Neural cell (in vitro differentiated cells): Measurements from ENCODE around the gene ARF1. TPM values are rescaled to one million over a fixed set of nuclear protein-coding genes. Genes with fewer than 3 reads are reported as not detected.

Experiments used
- H2AFZ ChIP-seq: fragments of 200-600, 300-800 bp; sonication (generic), shearing (Covaris generic); 2 replicates; pipeline ENCODE4 v1.6.0; 2014; ENCODE audit warnings: low read depth, mild to moderate bottlenecking, antibody characterized with exemption, low read length, moderate library complexity
- H3F3A ChIP-seq: fragments of 200-600 bp; shearing (Covaris generic); 2 replicates; pipeline ENCODE4 v1.6.1; 2016; ENCODE audit warnings: mild to moderate bottlenecking, moderate library complexity, mixed read lengths, antibody characterized with exemption, low read length; ENCODE audit not compliant: insufficient read depth, poor library complexity, severe bottlenecking
- H3K27ac ChIP-seq: fragments of 200-600, 300-800 bp; sonication (generic), shearing (Covaris generic); 2 replicates; pipeline ENCODE4 v1.5.1; 2014; ENCODE audit warnings: mild to moderate bottlenecking, low read length, moderate library complexity
- H3K27me3 ChIP-seq: fragments of 300-800, 200-600 bp; sonication (generic), shearing (Covaris generic); 2 replicates; pipeline ENCODE4 v1.6.0; 2014; ENCODE audit warnings: mild to moderate bottlenecking, low read depth, low read length, moderate library complexity; ENCODE audit not compliant: insufficient read depth
- H3K36me3 ChIP-seq: fragments of 300-800, 200-600 bp; sonication (generic), shearing (Covaris generic); 2 replicates; pipeline ENCODE4 v1.5.1; 2014; ENCODE audit warnings: mild to moderate bottlenecking, antibody characterized with exemption, low read length, moderate library complexity; ENCODE audit not compliant: insufficient read depth
- H3K4me2 ChIP-seq: fragments of 300-800, 200-600 bp; sonication (generic), shearing (Covaris generic); 2 replicates; pipeline ENCODE4 v1.6.0; 2014; ENCODE audit warnings: mild to moderate bottlenecking, low read length
- H3K4me3 ChIP-seq: fragments of 300-800, 200-600 bp; sonication (generic), shearing (Covaris generic); 2 replicates; pipeline ENCODE4 v1.5.1; 2014; ENCODE audit warnings: mild to moderate bottlenecking, low read length, moderate library complexity
- H3K79me2 ChIP-seq: fragments of 200-600 bp; shearing (Covaris generic); replicated peaks from 2 replicates; pipeline ENCODE4 v1.6.0; 2014; ENCODE audit warnings: mild to moderate bottlenecking, low read length, moderate library complexity; ENCODE audit not compliant: insufficient read depth
- H3K9ac ChIP-seq: fragments of 300-800, 200-600 bp; sonication (generic), shearing (Covaris generic); 2 replicates; pipeline ENCODE4 v1.6.1; 2016; ENCODE audit warnings: mild to moderate bottlenecking, low read length, mixed read lengths
- H3K9me2 ChIP-seq: fragments of 200-600 bp; shearing (Covaris generic); 2 replicates; pipeline ENCODE4 v1.6.1; 2016; ENCODE audit warnings: mild to moderate bottlenecking, low read length, mixed read lengths; ENCODE audit not compliant: insufficient read depth
- H3K9me3 ChIP-seq: fragments of 200-600, 300-800 bp; sonication (generic), shearing (Covaris generic); 2 replicates; pipeline ENCODE4 v1.6.1; 2016; ENCODE audit warnings: mild to moderate bottlenecking, mixed run types, low read length, moderate library complexity, mixed read lengths
- H4K20me1 ChIP-seq: fragments of 200-600 bp; shearing (Covaris generic); 2 replicates; pipeline ENCODE4 v1.6.1; 2016; ENCODE audit warnings: mild to moderate bottlenecking, mixed run types; ENCODE audit not compliant: insufficient read depth
- CTCF ChIP-seq: fragments of 450-650 bp; IDR thresholded peaks from 2 replicates; pipeline ENCODE4 v1.5.1; 2014; ENCODE audit warnings: antibody characterized with exemption, mild to moderate bottlenecking, moderate library complexity; ENCODE audit not compliant: poor library complexity, severe bottlenecking
- EP300 ChIP-seq: fragments of 450-650 bp; conservative IDR thresholded peaks from 2 replicates; pipeline ENCODE4 v1.6.1; 2014; ENCODE audit warnings: antibody characterized with exemption, mild to moderate bottlenecking, moderate library complexity; ENCODE audit not compliant: poor library complexity, severe bottlenecking
- EZH2 ChIP-seq: fragments of 200-600, 300-800 bp; shearing (Covaris generic), sonication (generic); IDR thresholded peaks from 2 replicates; pipeline ENCODE4 v1.6.1; 2014; ENCODE audit warnings: antibody characterized with exemption, low read length, borderline replicate concordance, mild to moderate bottlenecking; ENCODE audit not compliant: insufficient read depth, poor library complexity, severe bottlenecking
- MXI1 ChIP-seq: fragments of 450-650 bp; conservative IDR thresholded peaks from 2 replicates; pipeline ENCODE4 v1.6.1; 2014; ENCODE audit warnings: antibody characterized with exemption, mild to moderate bottlenecking; ENCODE audit not compliant: poor library complexity, severe bottlenecking
- POLR2AphosphoS5 ChIP-seq: IDR thresholded peaks from 2 replicates; pipeline ENCODE4 v1.6.1; 2012
- RAD21 ChIP-seq: fragments of 450-650 bp; conservative IDR thresholded peaks from 2 replicates; pipeline ENCODE4 v1.6.1; 2014; ENCODE audit warnings: antibody characterized with exemption, mild to moderate bottlenecking, moderate library complexity
- SMC3 ChIP-seq: fragments of 450-650 bp; conservative IDR thresholded peaks from 2 replicates; pipeline ENCODE4 v1.6.1; 2014; ENCODE audit warnings: antibody characterized with exemption, mild to moderate bottlenecking, moderate library complexity; ENCODE audit not compliant: poor library complexity
- TAF1 ChIP-seq: IDR thresholded peaks from 2 replicates; pipeline ENCODE4 v1.6.1; 2012; ENCODE audit warnings: low read depth
- polyA minus RNA-seq: library from RNA; depleted of rRNA, polyadenylated mRNA; stranded (reverse); fragments of >200 nt; gene quantifications from 2 replicates; pipeline ENCODE4 v1.2.3, GENCODE V29; 2014
- polyA plus RNA-seq: library from polyadenylated mRNA; depleted of rRNA; stranded (reverse); fragments of >200 nt; gene quantifications from 2 replicates; pipeline ENCODE4 v1.2.3, GENCODE V29; 2014
- TF ChIP-seq, protein P1 (sequence below): IDR thresholded peaks from 2 replicates; pipeline ENCODE4 v1.6.1; 2012; ENCODE audit warnings: borderline replicate concordance

ARF1 gene
- polyA plus RNA-seq (168 and 202 TPM in 2 replicates), polyA minus RNA-seq (152 and 156 TPM in 2 replicates)

GRCh38 chr1:228082214-228082917 is at the start of gene ARF1:
Gene ARF1 (plus strand): TSS chr1:228082708. CDS start chr1:228097115, 14,407 bp downstream.
- Histone ChIP-seq H3K27me3 (no peaks in the 10 kb centered on the region), H3F3A (no peaks in the 10 kb centered on the region), H3K9me2 (no peaks in the 10 kb centered on the region), H3K4me3 (peak within 1 kb of the TSS; percentile 99), H3K9me3 (no peaks in the 10 kb centered on the region), H3K9ac (peak within 1 kb of the TSS; percentile 96), H3K27ac (peak within 1 kb of the TSS; percentile 87), H2AFZ (peak within 1 kb of the TSS; percentile 87), H3K79me2 (peaks cover 44% of the 10 kb centered on the region), H3K4me2 (peak within 1 kb of the TSS; percentile 89), H4K20me1 (peaks cover 11% of the 10 kb centered on the region), H3K36me3 (no peaks in the 10 kb centered on the region)
- TF ChIP-seq RAD21 (no peak), EZH2 (no peak), TAF1 (peak; percentile 89), POLR2AphosphoS5 (peak; percentile 99), SMC3 (peak; percentile 26), CTCF (peak; percentile 29), EP300 (no peak), MXI1 (peak; percentile 68)
- TF ChIP-seq, protein P1, sequence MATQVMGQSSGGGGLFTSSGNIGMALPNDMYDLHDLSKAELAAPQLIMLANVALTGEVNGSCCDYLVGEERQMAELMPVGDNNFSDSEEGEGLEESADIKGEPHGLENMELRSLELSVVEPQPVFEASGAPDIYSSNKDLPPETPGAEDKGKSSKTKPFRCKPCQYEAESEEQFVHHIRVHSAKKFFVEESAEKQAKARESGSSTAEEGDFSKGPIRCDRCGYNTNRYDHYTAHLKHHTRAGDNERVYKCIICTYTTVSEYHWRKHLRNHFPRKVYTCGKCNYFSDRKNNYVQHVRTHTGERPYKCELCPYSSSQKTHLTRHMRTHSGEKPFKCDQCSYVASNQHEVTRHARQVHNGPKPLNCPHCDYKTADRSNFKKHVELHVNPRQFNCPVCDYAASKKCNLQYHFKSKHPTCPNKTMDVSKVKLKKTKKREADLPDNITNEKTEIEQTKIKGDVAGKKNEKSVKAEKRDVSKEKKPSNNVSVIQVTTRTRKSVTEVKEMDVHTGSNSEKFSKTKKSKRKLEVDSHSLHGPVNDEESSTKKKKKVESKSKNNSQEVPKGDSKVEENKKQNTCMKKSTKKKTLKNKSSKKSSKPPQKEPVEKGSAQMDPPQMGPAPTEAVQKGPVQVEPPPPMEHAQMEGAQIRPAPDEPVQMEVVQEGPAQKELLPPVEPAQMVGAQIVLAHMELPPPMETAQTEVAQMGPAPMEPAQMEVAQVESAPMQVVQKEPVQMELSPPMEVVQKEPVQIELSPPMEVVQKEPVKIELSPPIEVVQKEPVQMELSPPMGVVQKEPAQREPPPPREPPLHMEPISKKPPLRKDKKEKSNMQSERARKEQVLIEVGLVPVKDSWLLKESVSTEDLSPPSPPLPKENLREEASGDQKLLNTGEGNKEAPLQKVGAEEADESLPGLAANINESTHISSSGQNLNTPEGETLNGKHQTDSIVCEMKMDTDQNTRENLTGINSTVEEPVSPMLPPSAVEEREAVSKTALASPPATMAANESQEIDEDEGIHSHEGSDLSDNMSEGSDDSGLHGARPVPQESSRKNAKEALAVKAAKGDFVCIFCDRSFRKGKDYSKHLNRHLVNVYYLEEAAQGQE = peak; percentile 68

DNA sequence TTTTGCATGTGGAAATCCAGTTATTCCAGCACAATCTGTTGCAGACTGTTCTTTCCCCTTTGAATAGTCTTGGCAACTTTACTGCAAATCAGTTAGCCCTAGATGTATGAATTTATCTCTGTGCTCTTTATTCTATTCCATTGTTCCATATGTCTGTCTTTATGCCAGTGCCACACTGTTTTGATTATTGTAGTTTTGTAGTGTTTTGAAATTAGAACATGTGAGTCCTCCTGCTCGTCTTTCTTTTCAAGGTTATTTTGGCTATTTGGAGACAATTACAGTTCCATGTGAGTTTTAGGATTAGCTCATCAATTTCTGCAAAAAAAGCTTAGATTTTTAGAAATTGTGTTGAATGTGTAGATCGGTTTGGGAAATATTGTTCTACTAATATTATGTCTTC is 49.1 kb upstream of the ARF1 start:
- H3K4me3 ChIP-seq = no peak overlapping the region
- H3K9me2 ChIP-seq = no peaks in the 10 kb centered on the region
- H3K27me3 ChIP-seq = peaks cover 11% of the 10 kb centered on the region
- no peaks in the 10 kb centered on the region for H3F3A ChIP-seq
- no peak overlapping the region for H3K9ac ChIP-seq
- no peak for TF ChIP-seq EZH2
- TF ChIP-seq SMC3 = no peak
- TF ChIP-seq MXI1 = no peak
- TF ChIP-seq RAD21 = no peak
- H3K36me3 ChIP-seq = no peaks in the 10 kb centered on the region
- H4K20me1 ChIP-seq = no peaks in the 10 kb centered on the region
- H3K9me3 ChIP-seq = no peaks in the 10 kb centered on the region
- no peak overlapping the region for H2AFZ ChIP-seq
- H3K27ac ChIP-seq = no peak overlapping the region
- H3K79me2 ChIP-seq = no peaks in the 10 kb centered on the region
- no peak overlapping the region for H3K4me2 ChIP-seq
